GM18511 (cell line): Measurements from ENCODE around the gene ACVR1C.

Experiments
- ATAC-seq: cut with Tn5 transposase; IDR thresholded peaks from one replicate; pipeline ENCODE4 v1.9.1; 2021; ENCODE audit warnings: mild to moderate bottlenecking, moderate library complexity; ENCODE audit not compliant: unreplicated experiment

Gene ACVR1C

GRCh38 chr2:157628477-157629415, at the start of gene ACVR1C:
TSS of gene ACVR1C (minus strand) at chr2:157628864. CDS start at chr2:157628644, 220 bp downstream.
- ATAC-seq = peak; percentile 87

- no peak for ATAC-seq
Observed at GRCh38 chr2:157677941-157678340, 49.3 kb upstream of the ACVR1C start.

- ATAC-seq = no peak
Observed at GRCh38 chr2:157672129-157672528, 43.5 kb upstream of the ACVR1C start.

GRCh38 chr2:157662401-157662800, 33.7 kb upstream of the ACVR1C start:
- no peak for ATAC-seq

- no peak for ATAC-seq
Observed at GRCh38 chr2:157661776-157662175, 33.1 kb upstream of the ACVR1C start.

- no peak for ATAC-seq
Observed at GRCh38 chr2:157657858-157658257, 29.2 kb upstream of the ACVR1C start.

GRCh38 chr2:157657101-157657500, 28.4 kb upstream of the ACVR1C start:
- ATAC-seq = no peak

- no peak for ATAC-seq
Observed at GRCh38 chr2:157644776-157645175, 16.1 kb upstream of the ACVR1C start.

- ATAC-seq = no peak
Observed at GRCh38 chr2:157631861-157632260, 3.2 kb upstream of the ACVR1C start.

- ATAC-seq = peak; percentile 17
Observed at GRCh38 chr2:157627594-157628476, 829 bp downstream of the ACVR1C start.

GRCh38 chr2:157625296-157625695, 3.4 kb downstream of the ACVR1C start:
- no peak for ATAC-seq

- ATAC-seq = no peak
Observed at GRCh38 chr2:157620956-157621355, 7.7 kb downstream of the ACVR1C start.

- no peak for ATAC-seq
Observed at GRCh38 chr2:157611726-157612125, 16.9 kb downstream of the ACVR1C start.

GRCh38 chr2:157611110-157611509, 17.6 kb downstream of the ACVR1C start:
- ATAC-seq = no peak

GRCh38 chr2:157606534-157606933, 22.1 kb downstream of the ACVR1C start:
- ATAC-seq = no peak

GRCh38 chr2:157603198-157603597, 25.5 kb downstream of the ACVR1C start:
- ATAC-seq = no peak

- ATAC-seq = no peak
Observed at GRCh38 chr2:157601807-157602206, 26.9 kb downstream of the ACVR1C start.

- ATAC-seq = peak; percentile 87
Observed at GRCh38 chr2:157596992-157597681, 31.5 kb downstream of the ACVR1C start.

- no peak for ATAC-seq
Observed at GRCh38 chr2:157593411-157593810, 35.3 kb downstream of the ACVR1C start.

- ATAC-seq = no peak
Observed at GRCh38 chr2:157592948-157593347, 35.7 kb downstream of the ACVR1C start.

- no peak for ATAC-seq
Observed at GRCh38 chr2:157592374-157592773, 36.3 kb downstream of the ACVR1C start.
